ENCODE results near the gene KIAA2012.
A peak's percentile ranks its signal among the peaks of the same experiment; 100 is the strongest.

KIAA2012 gene

GRCh38 chr2:202035941-202036372 lies 37.1 kb upstream of the KIAA2012 start:
- TF ChIP-seq CTCF (IDR thresholded peaks at IDR 0.05; ENCODE audit: insufficient read depth, low read depth, low read length, missing control alignments), result no peak
- H3K4me3 ChIP-seq (ENCODE audit: low read depth, low read length), result no peak overlapping the region
- peak; percentile 10 for DNase-seq (ENCODE audit: low read depth)

- DNase-seq (ENCODE audit: low read depth), result no peak
- TF ChIP-seq CTCF (IDR thresholded peaks at IDR 0.05; ENCODE audit: insufficient read depth, low read depth, low read length, missing control alignments), result no peak
- H3K4me3 ChIP-seq (ENCODE audit: low read depth, low read length), result no peak overlapping the region
These were observed 36.4 kb upstream of the KIAA2012 start for GRCh38 chr2:202036601-202037037.

- TF ChIP-seq CTCF (IDR thresholded peaks at IDR 0.05; ENCODE audit: insufficient read depth, low read depth, low read length, missing control alignments), result no peak
- no peak overlapping the region for H3K4me3 ChIP-seq (ENCODE audit: low read depth, low read length)
- DNase-seq (ENCODE audit: low read depth), result no peak
These were observed 36.0 kb upstream of the KIAA2012 start for GRCh38 chr2:202037086-202037485.

DNA sequence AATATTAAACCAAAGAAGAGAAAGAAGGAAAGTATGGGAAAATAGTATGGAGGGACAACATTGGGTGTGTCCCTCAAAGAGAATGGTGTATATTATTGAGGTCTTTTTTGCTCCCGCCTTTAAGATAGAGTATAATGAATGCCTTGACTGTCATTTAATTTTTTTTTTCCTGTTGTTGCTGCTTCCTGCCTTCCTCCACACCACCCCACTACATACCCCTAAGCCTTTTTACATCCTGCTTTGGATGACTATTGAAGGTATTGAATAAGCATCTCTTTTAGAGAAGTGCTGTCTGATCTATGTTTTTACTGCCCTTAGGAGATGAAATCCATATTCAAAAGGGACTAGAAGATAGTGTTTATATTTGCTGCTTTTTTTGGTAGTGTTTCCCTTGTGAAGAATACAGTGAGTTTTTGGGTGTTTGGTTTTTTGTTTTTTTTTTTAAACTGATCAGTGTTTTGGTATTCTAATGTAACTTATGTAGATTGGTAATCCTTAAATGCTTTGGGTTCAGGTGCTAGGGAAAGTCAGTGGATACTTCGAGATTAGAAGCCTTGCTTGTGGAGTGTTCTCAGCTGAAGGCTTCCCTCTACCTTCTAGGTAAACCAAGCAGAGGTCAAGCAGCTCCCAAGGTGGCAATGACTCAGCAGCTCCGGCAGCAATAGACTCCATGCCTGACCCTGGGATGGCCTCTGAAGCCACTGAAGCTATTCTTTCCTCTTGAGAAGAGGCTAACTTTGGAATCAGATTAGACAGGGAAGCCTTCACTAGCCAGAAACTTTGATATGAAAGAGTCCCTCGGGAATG lies 34.4 kb upstream of the KIAA2012 start:
- no peak overlapping the region for H3K4me3 ChIP-seq (ENCODE audit: low read depth, low read length)
- no peak for DNase-seq (ENCODE audit: low read depth)
- TF ChIP-seq CTCF (IDR thresholded peaks at IDR 0.05; ENCODE audit: insufficient read depth, low read depth, low read length, missing control alignments), result no peak

DNA sequence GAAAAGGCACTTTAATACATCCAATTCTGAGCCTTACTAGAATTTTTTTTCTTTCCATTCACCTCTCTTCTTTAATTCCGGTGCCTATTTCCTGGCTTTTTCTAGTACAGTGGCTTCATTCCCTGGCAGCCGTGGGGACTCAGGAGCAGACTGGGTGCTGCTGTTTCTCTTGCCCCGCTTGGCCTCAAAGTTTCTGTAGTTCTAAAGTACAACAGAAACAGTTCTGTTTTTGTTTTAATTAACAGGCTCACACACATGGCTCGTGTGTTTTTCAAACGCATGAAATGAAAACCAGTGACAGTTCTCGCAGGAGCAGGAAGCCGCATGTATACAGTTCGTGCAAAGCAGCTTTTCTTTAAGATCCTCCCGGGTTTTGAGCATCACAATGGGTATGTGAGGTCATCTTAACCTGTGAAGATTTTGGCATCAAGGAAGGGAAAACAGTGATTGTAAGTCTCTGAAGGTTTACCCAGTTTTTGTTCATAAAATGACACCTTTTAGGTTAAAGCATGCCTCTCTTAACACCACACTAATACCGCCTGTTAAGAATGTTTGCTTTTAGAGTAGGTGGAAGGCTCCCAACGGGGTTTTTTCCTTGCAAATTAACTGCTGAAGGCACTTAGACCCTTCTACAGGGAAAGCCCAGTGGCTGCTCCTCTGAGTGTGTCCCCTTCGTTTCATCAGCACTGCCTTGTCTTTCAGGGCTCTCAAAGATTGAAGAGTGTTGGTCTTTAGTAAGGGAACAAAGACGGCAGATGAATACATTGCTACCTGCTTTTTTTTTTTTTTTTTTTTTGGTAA lies 33.6 kb upstream of the KIAA2012 start:
- no peak overlapping the region for H3K4me3 ChIP-seq (ENCODE audit: low read depth, low read length)
- no peak for TF ChIP-seq CTCF (IDR thresholded peaks at IDR 0.05; ENCODE audit: insufficient read depth, low read depth, low read length, missing control alignments)
- DNase-seq (ENCODE audit: low read depth), result peak; percentile 35

GRCh38 chr2:202040079-202040844 lies 32.8 kb upstream of the KIAA2012 start:
- no peak for TF ChIP-seq CTCF (IDR thresholded peaks at IDR 0.05; ENCODE audit: insufficient read depth, low read depth, low read length, missing control alignments)
- DNase-seq (ENCODE audit: low read depth), result no peak
- no peak overlapping the region for H3K4me3 ChIP-seq (ENCODE audit: low read depth, low read length)

Data from GM12865 (cell line).